Measurements from ENCODE around the gene AIF1L. TPM values are rescaled to one million over a fixed set of nuclear protein-coding genes. Genes with fewer than 3 reads are reported as not detected.

Gene AIF1L
- total RNA-seq, 1 donor from 2014 or later, result 16.2 TPM

DNA sequence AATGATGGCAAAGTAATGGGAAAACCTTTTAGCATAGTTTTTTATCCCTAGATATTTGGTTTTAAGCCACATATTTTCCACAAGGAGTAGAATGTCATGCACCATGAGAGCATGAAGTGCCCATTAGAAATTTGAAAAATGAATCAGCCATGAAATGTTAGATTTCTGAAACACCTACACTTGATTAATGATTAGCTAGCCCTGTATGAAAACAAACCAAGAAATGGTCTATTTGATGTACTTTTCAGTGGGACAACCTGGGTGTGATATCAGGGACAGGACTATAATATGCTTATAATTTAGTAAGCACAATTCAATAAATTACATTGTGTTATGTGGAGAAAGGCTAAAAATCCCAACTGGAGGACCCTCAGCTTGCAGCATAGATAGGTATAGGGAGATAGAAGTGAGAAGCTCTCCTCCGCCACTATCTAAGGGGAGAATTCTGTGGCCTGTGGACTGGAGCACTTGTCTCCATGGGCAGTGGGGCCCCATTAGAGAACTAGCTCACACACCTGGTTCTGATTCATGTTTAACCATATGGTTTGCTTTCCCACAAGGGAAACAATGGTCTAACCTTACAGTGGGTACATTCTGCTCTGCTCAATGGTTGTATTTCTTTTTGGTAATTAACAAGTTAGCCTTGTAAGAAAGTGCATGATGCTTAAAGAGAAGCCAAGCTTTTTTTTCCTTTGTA lies 64.2 kb downstream of the AIF1L start:
- Histone ChIP-seq H3K27ac (no peak overlapping the region), H3K9me3 (no peaks in the 10 kb centered on the region), H3K4me3 (no peak overlapping the region), H3K27me3 (no peaks in the 10 kb centered on the region), H3K36me3 (peaks cover 0 to 69% of the 10 kb centered on the region in 2 donors), H3K4me1 (no peaks in the 10 kb centered on the region)
- TF ChIP-seq POLR2AphosphoS5 (IDR thresholded peaks at IDR 0.05; ENCODE audit: insufficient read depth in 1 of 2, low read depth in 1 of 2) (no peak), POLR2A (IDR thresholded peaks at IDR 0.05) (no peak)
- no peak for DNase-seq (ENCODE audit: extremely low spot score in 2 of 2)
- intact Hi-C loops (cut with DNase I), result no loop called here

DNA sequence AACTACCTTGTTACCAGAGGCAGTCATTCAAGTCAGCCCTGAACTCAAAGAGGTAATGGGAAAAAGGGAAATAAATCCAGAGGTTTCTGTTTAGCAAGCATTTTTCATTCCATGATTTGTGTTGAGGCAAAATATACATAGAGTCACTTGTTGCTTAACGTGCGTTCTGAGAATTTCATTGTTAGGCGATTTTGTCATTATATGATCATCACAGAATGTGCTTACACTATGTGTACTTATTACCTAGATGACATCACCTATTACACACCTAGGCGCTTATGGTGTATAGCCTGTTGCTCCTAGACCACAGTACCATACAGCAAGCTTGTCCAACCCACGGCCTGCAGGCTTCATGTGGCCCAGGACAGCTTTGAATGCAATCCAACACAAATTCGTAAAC lies 65.3 kb downstream of the AIF1L start:
- H3K27ac ChIP-seq, result no peak overlapping the region
- no peak for TF ChIP-seq POLR2AphosphoS5 (IDR thresholded peaks at IDR 0.05; ENCODE audit: insufficient read depth in 1 of 2, low read depth in 1 of 2)
- TF ChIP-seq POLR2A (IDR thresholded peaks at IDR 0.05), result no peak
- TF ChIP-seq, protein P1, sequence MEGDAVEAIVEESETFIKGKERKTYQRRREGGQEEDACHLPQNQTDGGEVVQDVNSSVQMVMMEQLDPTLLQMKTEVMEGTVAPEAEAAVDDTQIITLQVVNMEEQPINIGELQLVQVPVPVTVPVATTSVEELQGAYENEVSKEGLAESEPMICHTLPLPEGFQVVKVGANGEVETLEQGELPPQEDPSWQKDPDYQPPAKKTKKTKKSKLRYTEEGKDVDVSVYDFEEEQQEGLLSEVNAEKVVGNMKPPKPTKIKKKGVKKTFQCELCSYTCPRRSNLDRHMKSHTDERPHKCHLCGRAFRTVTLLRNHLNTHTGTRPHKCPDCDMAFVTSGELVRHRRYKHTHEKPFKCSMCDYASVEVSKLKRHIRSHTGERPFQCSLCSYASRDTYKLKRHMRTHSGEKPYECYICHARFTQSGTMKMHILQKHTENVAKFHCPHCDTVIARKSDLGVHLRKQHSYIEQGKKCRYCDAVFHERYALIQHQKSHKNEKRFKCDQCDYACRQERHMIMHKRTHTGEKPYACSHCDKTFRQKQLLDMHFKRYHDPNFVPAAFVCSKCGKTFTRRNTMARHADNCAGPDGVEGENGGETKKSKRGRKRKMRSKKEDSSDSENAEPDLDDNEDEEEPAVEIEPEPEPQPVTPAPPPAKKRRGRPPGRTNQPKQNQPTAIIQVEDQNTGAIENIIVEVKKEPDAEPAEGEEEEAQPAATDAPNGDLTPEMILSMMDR (IDR thresholded peaks at IDR 0.05), result no peak
- no peak for DNase-seq (ENCODE audit: extremely low spot score in 2 of 2)
- no peaks in the 10 kb centered on the region for H3K4me1 ChIP-seq
- intact Hi-C loops (cut with DNase I), result no loop called here
- no peaks in the 10 kb centered on the region for H3K9me3 ChIP-seq
- H3K27me3 ChIP-seq, result no peaks in the 10 kb centered on the region
- H3K36me3 ChIP-seq, result peaks cover 0 to 70% of the 10 kb centered on the region in 2 donors
- H3K4me3 ChIP-seq, result no peak overlapping the region

DNA sequence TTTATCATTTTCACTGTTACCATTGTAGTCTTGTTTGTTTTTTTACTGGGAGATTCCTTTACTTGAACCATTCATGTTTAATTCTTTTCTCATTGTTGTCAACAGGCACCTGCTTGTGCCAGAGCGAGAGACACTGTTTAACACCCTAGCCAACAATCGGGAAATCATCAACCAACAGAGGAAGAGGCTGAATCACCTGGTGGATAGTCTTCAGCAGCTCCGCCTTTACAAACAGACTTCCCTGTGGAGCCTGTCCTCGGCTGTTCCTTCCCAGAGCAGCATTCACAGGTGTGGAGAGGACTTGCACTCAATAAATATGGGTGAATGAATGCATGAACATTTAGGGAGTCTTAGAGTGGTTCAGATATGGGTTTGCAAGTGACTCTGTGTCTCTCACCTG lies 66.6 kb downstream of the AIF1L start:
- Histone ChIP-seq H3K27ac (no peak overlapping the region), H3K9me3 (no peaks in the 10 kb centered on the region), H3K27me3 (no peaks in the 10 kb centered on the region), H3K36me3 (peaks cover 0 to 63% of the 10 kb centered on the region in 2 donors), H3K4me1 (no peaks in the 10 kb centered on the region), H3K4me3 (no peak overlapping the region)
- TF ChIP-seq, protein P1 (IDR thresholded peaks at IDR 0.05), result no peak
- TF ChIP-seq POLR2A (IDR thresholded peaks at IDR 0.05), result no peak
- no peak for TF ChIP-seq POLR2AphosphoS5 (IDR thresholded peaks at IDR 0.05; ENCODE audit: insufficient read depth in 1 of 2, low read depth in 1 of 2)
- no peak for DNase-seq (ENCODE audit: extremely low spot score in 2 of 2)
- intact Hi-C loops (cut with DNase I), result no loop called here

DNA sequence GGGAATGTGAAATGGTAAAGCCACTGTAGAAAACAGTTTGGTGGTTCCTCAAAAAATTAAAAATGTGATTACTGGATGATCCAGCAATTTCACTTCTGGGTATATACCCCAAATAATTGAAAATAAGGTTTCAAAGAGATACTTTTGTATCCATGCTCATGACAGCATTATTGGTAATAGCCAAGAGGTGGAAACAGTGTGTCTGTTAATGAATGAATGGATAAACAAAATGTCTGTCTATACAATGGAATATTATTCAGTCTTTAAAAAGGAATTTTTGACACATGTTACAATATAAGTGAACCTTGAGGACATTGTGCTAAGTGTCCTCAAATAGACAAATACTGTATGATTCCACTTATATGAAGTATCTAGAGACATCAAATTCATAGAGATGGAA lies 69.2 kb downstream of the AIF1L start:
- H3K9me3 ChIP-seq, result no peaks in the 10 kb centered on the region
- H3K27me3 ChIP-seq, result no peaks in the 10 kb centered on the region
- intact Hi-C loops (cut with DNase I), result no loop called here
- H3K4me3 ChIP-seq, result no peak overlapping the region
- no peaks in the 10 kb centered on the region for H3K4me1 ChIP-seq
- H3K36me3 ChIP-seq, result peaks cover 0 to 49% of the 10 kb centered on the region in 2 donors
- DNase-seq (ENCODE audit: extremely low spot score in 2 of 2), result no peak
- TF ChIP-seq, protein P1 (IDR thresholded peaks at IDR 0.05), result no peak
- TF ChIP-seq POLR2A (IDR thresholded peaks at IDR 0.05) (no peak), POLR2AphosphoS5 (IDR thresholded peaks at IDR 0.05; ENCODE audit: insufficient read depth in 1 of 2, low read depth in 1 of 2) (no peak)
- no peak overlapping the region for H3K27ac ChIP-seq

DNA sequence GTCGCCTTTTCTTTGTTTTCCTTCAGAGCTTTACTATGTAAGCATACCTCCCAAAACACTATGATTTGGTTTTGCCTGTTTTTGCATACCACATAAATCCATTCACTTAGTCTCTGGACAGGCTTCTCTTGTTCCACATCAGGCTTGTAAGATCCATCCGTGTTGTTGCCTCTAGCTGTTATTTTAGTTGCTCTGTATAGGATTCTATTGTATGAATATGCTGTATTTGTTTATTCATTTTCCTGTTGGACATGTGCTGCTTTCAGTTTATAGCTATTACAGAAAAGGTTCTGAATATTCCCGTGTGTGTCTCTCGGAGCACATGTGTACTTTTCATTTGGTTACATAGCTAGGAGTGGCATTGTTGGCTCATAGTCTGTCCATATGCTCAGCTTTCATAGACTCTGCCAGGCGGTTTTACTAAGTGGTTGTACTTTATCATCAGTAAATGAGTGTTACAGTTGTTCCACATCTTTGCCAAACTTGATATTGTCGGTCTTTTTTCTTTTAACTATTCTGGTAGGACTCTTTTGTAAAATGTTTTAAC lies 70.9 kb downstream of the AIF1L start:
- Histone ChIP-seq H3K4me3 (no peak overlapping the region), H3K4me1 (no peaks in the 10 kb centered on the region), H3K27ac (no peak overlapping the region), H3K27me3 (no peaks in the 10 kb centered on the region), H3K36me3 (peaks cover 0 to 38% of the 10 kb centered on the region in 2 donors), H3K9me3 (no peaks in the 10 kb centered on the region)
- no peak for DNase-seq (ENCODE audit: extremely low spot score in 2 of 2)
- intact Hi-C loops (cut with DNase I), result no loop called here
- no peak for TF ChIP-seq POLR2AphosphoS5 (IDR thresholded peaks at IDR 0.05; ENCODE audit: insufficient read depth in 1 of 2, low read depth in 1 of 2)
- TF ChIP-seq, protein P1 (IDR thresholded peaks at IDR 0.05), result no peak
